Activated naive CD8-positive, alpha-beta T cell treated with anti-CD3 and anti-CD28 coated beads, Interleukin-2, amount 50 U/mL, for 24 hours (primary cell): ENCODE measurements around the gene PTGIS.

ENCODE experiments used
- ATAC-seq: fragments of 150-1000 bp; cut with Tn5 transposase; one replicate; pipeline ENCODE4 v1.10.0; 2021
- DNase-seq: peaks from one replicate; pipeline ENCODE4 v3.0.0; 2021
- H3K27ac Mint-ChIP-seq: one replicate; pipeline ENCODE4 v1.8.0; 2021; ENCODE audit warnings: mild to moderate bottlenecking, mixed read lengths
- H3K27me3 Mint-ChIP-seq: one replicate; pipeline ENCODE4 v1.8.0; 2021; ENCODE audit warnings: mixed read lengths
- H3K36me3 Mint-ChIP-seq: one replicate; pipeline ENCODE4 v1.8.0; 2021; ENCODE audit warnings: low read depth, mixed read lengths
- H3K4me1 Mint-ChIP-seq: one replicate; pipeline ENCODE4 v1.8.0; 2021; ENCODE audit warnings: mixed read lengths
- H3K4me3 Mint-ChIP-seq: one replicate; pipeline ENCODE4 v1.8.0; 2021; ENCODE audit warnings: mild to moderate bottlenecking, moderate library complexity, mixed read lengths
- H3K9me3 Mint-ChIP-seq: one replicate; pipeline ENCODE4 v1.8.0; 2021; ENCODE audit warnings: mixed read lengths

The PTGIS gene

GRCh38 chr20:49541733-49542513 lies 26.0 kb downstream of the PTGIS start:
- Mint-ChIP-seq H3K36me3 (peaks cover 20% of the 10 kb centered on the region), H3K27ac (peak overlapping the region; percentile 91), H3K4me1 (peaks cover 25% of the 10 kb centered on the region), H3K4me3 (peak overlapping the region; percentile 33), H3K9me3 (peaks cover 15% of the 10 kb centered on the region), H3K27me3 (peaks cover 20% of the 10 kb centered on the region)
- DNase-seq (peak; percentile 75), ATAC-seq (peak; percentile 75)

DNA sequence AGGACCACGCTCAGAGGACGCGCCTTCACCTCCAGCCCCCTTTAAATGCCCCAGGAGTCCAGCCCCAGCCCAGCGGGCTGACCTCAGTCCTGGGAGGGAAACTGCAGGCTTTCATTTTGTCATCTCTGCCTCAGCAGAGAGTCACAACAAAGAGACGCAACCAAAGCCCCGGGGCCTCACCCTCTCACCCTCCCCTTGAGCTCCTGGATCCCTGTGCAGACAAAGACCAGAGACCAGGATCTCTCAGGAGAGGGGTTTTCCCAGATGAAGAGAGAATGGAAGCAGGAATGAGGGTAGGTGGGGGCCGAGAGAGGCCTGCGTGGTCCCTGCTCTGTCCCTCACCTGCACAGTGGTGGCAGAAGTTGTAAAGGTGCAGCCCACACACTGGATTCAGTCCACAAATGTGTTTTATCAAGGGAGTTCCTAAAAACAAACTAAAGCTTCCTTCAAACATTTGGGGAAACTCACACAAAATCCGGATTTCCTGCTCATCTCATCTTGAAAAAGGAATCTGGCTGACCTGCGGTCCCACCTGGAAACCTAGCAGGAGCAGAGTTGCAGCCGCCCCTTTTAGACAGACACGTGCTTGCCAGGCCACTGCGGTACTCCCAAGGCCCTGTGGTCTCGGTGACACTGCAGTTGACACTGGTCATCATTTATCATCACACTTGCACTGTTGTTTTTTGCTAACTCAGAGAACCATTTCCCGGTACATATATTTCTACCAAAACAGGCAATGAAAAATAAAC lies 27.1 kb downstream of the PTGIS start:
- H3K4me3 Mint-ChIP-seq: no peak overlapping the region
- H3K27ac Mint-ChIP-seq: no peak overlapping the region
- peaks cover 29% of the 10 kb centered on the region for H3K4me1 Mint-ChIP-seq
- H3K27me3 Mint-ChIP-seq: peaks cover 21% of the 10 kb centered on the region
- peaks cover 18% of the 10 kb centered on the region for H3K36me3 Mint-ChIP-seq
- H3K9me3 Mint-ChIP-seq: peaks cover 14% of the 10 kb centered on the region
- ATAC-seq (no peak), DNase-seq (no peak)

DNA sequence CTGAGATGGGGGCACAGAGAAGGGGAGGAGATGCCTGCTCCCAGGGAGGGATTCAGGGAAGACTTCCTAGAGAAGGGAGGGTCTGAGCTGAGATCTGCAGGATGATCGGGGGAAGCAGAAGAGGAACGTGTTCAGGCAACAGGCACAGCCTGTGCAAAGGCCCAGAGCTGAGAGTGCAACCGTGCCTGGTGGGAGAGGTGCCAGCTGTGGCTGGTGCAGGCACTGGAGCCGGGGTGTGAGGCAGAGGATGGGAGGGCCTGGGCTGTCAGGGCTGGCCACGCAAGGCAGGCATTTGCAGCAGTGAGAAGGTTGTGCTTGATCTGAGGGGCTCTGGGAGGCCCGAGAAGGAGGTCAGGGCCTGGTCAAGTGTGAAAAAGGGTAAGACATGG lies 27.7 kb downstream of the PTGIS start:
- DNase-seq (no peak), ATAC-seq (no peak)
- Mint-ChIP-seq H3K4me3 (no peak overlapping the region), H3K4me1 (peaks cover 36% of the 10 kb centered on the region), H3K9me3 (peaks cover 8% of the 10 kb centered on the region), H3K27ac (no peak overlapping the region), H3K36me3 (peaks cover 11% of the 10 kb centered on the region), H3K27me3 (peaks cover 21% of the 10 kb centered on the region)

DNA sequence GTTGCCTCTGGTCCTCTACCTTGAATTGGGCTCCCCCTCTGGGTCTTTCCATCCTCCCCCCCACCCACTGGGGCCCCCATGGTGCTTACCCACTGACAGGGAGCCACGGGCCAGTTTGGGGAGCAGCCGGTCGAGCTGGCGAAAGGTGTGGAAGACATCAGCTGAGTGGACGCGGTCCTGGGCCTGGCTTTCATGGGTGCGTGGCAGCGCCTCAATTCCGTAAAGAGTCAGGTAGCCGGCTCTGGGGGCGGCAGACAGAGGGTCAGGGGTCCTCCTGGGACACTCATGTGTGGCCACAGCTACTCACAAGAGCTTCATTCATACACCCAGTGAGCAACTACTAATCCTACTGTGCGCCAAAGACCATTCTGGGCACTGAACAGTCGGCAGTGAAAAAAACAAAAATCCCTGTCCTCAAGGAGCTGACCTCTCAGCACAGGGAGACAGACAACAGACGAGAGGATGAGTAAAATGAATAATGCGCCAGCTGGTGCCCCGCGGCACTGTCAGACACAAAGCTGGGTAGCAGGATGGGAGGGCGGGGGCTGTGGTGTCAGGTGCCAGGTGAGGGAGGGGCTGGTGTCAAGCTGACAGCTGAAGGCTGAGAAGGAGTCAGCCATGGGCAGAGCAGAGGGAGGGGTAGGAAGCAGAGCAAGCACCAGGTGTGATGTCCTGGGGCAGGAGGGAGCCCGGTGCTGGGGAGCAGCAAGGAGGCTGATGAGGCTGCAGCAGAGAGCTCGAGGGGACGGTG lies 28.3 kb downstream of the PTGIS start:
- Mint-ChIP-seq H3K27me3 (peaks cover 19% of the 10 kb centered on the region), H3K4me1 (peaks cover 41% of the 10 kb centered on the region), H3K9me3 (peaks cover 4% of the 10 kb centered on the region), H3K36me3 (peaks cover 9% of the 10 kb centered on the region), H3K27ac (no peak overlapping the region), H3K4me3 (no peak overlapping the region)
- ATAC-seq (no peak), DNase-seq (no peak)

DNA sequence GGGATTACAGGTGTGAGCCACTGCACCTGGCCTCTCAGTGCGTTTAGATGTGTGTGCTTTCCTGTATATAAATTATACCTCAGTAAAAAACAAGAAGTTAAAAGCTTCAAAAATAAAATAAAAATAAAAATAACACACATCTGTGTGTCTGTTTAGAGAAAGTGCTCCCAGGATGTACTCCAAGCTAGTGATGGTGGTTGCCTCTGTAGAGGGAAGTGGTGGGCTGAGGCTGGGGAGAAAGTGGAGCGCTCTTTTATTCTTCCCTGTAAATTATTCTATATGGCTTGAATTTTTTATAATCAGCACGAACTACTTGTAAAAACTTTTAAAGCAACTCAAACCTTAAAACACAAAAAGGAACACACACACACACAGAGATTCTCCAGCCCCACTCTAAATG lies 29.0 kb downstream of the PTGIS start:
- peaks cover 16% of the 10 kb centered on the region for H3K27me3 Mint-ChIP-seq
- ATAC-seq (no peak), DNase-seq (no peak)
- H3K4me3 Mint-ChIP-seq: no peak overlapping the region
- H3K36me3 Mint-ChIP-seq: peaks cover 4% of the 10 kb centered on the region
- no peak overlapping the region for H3K27ac Mint-ChIP-seq
- H3K9me3 Mint-ChIP-seq: no peaks in the 10 kb centered on the region
- H3K4me1 Mint-ChIP-seq: peaks cover 48% of the 10 kb centered on the region

GRCh38 chr20:49534255-49534712 lies 33.7 kb downstream of the PTGIS start:
- H3K36me3 Mint-ChIP-seq: peaks cover 4% of the 10 kb centered on the region
- H3K4me1 Mint-ChIP-seq: peaks cover 28% of the 10 kb centered on the region
- ATAC-seq: peak; percentile 60
- DNase-seq: peak; percentile 70
- H3K9me3 Mint-ChIP-seq: no peaks in the 10 kb centered on the region
- peak overlapping the region; percentile 79 for H3K27ac Mint-ChIP-seq
- peak overlapping the region; percentile 3 for H3K4me3 Mint-ChIP-seq
- H3K27me3 Mint-ChIP-seq: peaks cover 13% of the 10 kb centered on the region

- ATAC-seq: no peak
- no peaks in the 10 kb centered on the region for H3K9me3 Mint-ChIP-seq
- H3K4me3 Mint-ChIP-seq: no peak overlapping the region
- DNase-seq: no peak
- peaks cover 16% of the 10 kb centered on the region for H3K27me3 Mint-ChIP-seq
- peaks cover 28% of the 10 kb centered on the region for H3K4me1 Mint-ChIP-seq
- no peak overlapping the region for H3K27ac Mint-ChIP-seq
- no peaks in the 10 kb centered on the region for H3K36me3 Mint-ChIP-seq
Observed at GRCh38 chr20:49532285-49532946, 35.5 kb downstream of the PTGIS start.

DNA sequence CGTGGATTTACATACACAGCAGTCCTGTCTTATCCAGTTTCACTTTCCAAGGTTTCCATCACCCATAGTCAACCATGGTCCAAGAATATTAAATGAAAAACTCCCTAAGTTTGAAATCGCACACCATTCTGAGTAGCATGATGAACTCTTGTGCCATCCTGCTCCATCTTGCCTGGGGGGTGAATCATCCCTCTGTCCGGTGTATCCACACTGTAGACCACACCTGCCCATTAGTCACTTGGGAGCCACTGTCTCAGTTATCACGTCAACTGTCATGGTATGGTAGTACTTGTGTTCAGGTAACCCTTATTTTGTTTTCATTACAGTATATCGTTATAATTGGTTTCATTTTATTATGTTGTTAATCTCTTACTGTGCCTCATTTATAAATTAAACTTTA lies 38.5 kb downstream of the PTGIS start:
- Mint-ChIP-seq H3K4me1 (peaks cover 7% of the 10 kb centered on the region), H3K9me3 (no peaks in the 10 kb centered on the region), H3K27me3 (peaks cover 20% of the 10 kb centered on the region), H3K4me3 (no peak overlapping the region), H3K27ac (no peak overlapping the region), H3K36me3 (peaks cover 4% of the 10 kb centered on the region)
- no peak for ATAC-seq
- no peak for DNase-seq

DNA sequence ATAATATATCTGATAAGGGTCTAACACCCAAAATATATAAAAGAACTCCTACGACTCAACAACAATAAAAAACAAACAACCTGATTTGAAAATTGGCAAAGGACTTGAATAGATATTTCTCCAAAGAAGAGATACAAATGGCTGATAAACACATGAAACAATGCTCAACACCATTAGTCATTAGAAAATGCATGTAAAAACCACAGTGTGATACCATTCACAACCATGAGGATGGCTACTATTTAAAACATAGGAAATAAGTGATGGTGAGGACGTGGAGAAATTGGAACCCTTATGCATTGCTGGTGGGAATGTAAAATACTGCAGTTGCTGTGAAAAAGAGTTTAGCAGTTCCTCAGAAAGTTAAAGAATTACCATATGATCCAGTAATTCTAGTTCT lies 41.4 kb downstream of the PTGIS start:
- DNase-seq: no peak
- ATAC-seq: no peak
- Mint-ChIP-seq H3K27me3 (peaks cover 34% of the 10 kb centered on the region), H3K27ac (no peak overlapping the region), H3K36me3 (peaks cover 7% of the 10 kb centered on the region), H3K9me3 (peaks cover 8% of the 10 kb centered on the region), H3K4me3 (no peak overlapping the region), H3K4me1 (no peaks in the 10 kb centered on the region)

- no peak for ATAC-seq
- H3K27me3 Mint-ChIP-seq: peaks cover 33% of the 10 kb centered on the region
- H3K27ac Mint-ChIP-seq: no peak overlapping the region
- H3K4me3 Mint-ChIP-seq: no peak overlapping the region
- H3K36me3 Mint-ChIP-seq: peaks cover 7% of the 10 kb centered on the region
- peaks cover 8% of the 10 kb centered on the region for H3K9me3 Mint-ChIP-seq
- no peaks in the 10 kb centered on the region for H3K4me1 Mint-ChIP-seq
- no peak for DNase-seq
Observed at GRCh38 chr20:49526056-49526455, 41.9 kb downstream of the PTGIS start.

- H3K27me3 Mint-ChIP-seq: peaks cover 27% of the 10 kb centered on the region
- H3K9me3 Mint-ChIP-seq: peaks cover 8% of the 10 kb centered on the region
- DNase-seq: no peak
Observed at GRCh38 chr20:49523767-49524360, 44.1 kb downstream of the PTGIS start.

DNA sequence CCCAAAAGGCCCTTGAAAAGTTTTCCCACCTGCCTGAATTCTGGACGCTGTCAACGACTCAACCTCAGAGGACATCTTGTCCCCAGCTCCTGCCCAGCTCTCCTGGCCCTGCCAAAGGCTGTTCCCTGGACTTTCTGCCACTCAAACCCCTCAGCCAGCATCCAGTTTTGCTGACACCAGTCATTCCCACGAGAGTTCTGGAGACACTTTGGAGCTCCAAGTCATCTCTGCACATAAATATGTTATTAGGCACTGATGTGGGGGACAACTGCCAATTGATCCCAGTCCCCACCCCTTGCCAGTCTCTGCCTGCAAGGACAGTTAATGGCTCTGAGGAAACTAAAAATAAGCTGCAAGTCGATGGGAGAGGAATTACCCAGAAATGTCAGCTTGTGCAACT lies 46.6 kb downstream of the PTGIS start:
- H3K36me3 Mint-ChIP-seq: peaks cover 7% of the 10 kb centered on the region
- ATAC-seq (no peak), DNase-seq (no peak)
- H3K4me3 Mint-ChIP-seq: no peak overlapping the region
- peaks cover 28% of the 10 kb centered on the region for H3K27me3 Mint-ChIP-seq
- H3K4me1 Mint-ChIP-seq: peaks cover 8% of the 10 kb centered on the region
- H3K9me3 Mint-ChIP-seq: peaks cover 8% of the 10 kb centered on the region
- no peak overlapping the region for H3K27ac Mint-ChIP-seq

More at GRCh38 chr20:49523767-49524360, 44.1 kb downstream of the PTGIS start:
- Mint-ChIP-seq H3K4me3 (no peak overlapping the region), H3K4me1 (peaks cover 1% of the 10 kb centered on the region), H3K27ac (no peak overlapping the region), H3K36me3 (peaks cover 7% of the 10 kb centered on the region)
- ATAC-seq: no peak

DNA sequence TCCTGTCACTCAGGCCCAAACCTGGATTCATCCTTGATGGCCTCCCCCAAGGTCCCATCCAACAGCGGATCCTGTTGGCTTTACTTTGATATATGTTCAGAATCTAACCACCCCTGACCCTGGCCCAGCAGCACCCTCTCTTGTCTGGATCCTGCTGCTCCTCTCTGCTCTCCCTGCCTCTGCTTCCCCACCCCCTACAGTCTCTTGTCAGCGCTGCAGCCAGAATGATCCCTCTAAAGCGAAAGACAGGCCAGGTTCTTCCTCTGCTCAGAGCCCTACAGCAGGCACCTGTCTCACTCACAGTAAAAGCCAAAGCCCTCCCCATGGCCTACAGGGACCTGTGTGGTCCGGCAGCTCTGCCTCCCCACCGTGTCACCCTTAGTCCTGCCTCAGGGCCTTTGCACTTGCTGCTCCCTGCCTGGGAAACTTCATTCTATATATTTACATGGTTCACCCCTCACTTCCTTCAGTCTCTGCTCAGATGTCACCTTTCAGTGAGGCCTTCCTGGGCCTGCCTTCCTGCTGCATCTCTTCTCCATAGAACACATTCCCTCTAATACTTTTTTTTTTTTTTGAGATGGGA lies 48.1 kb downstream of the PTGIS start:
- DNase-seq (no peak), ATAC-seq (no peak)
- Mint-ChIP-seq H3K9me3 (peaks cover 8% of the 10 kb centered on the region), H3K27ac (no peak overlapping the region), H3K27me3 (peaks cover 30% of the 10 kb centered on the region), H3K36me3 (peaks cover 7% of the 10 kb centered on the region), H3K4me1 (peaks cover 8% of the 10 kb centered on the region), H3K4me3 (no peak overlapping the region)
